IMR-90 (cell line): Measurements from ENCODE around the gene MAP2K5. TPM values are rescaled to one million over a fixed set of nuclear protein-coding genes. Genes with fewer than 3 reads are reported as not detected.

Experiments
- ATAC-seq: fragments of 200-7000 bp; cut with Tn5 transposase; 2 replicates; pipeline ENCODE4 v1.9.1; 2020; ENCODE audit warnings: low read depth, mild to moderate bottlenecking, moderate library complexity
- BruUV-seq: library from RNA; stranded (reverse); fragments of 400-500 nt; replicated peaks from 2 replicates; lab custom pipeline; 2021; lab: Mats Ljungman, UMichigan
- CTCF ChIA-PET: fragments of 300-600 bp; formaldehyde crosslinking; extraction: SDS; loops from one replicate; lab custom pipeline; 2021; ENCODE audit warnings: antibody characterized with exemption; lab: Yijun Ruan, JAX
- POLR2A ChIA-PET: fragments of 300-600 bp; sonication (Branson Sonifier 250); formaldehyde crosslinking; loops from one replicate; lab custom pipeline; 2022; ENCODE audit warnings: antibody characterized with exemption; ENCODE audit not compliant: unreplicated experiment; lab: Charles Lee
- DNase-seq: peaks from one replicate; pipeline ENCODE4 v3.0.0; 2013
- H2AFZ ChIP-seq: replicated peaks from 2 replicates; pipeline ENCODE3; 2013; ENCODE audit warnings: low read length, mild to moderate bottlenecking; ENCODE audit not compliant: poor library complexity
- H2AK5ac ChIP-seq: 2 replicates; pipeline ENCODE4 v1.6.1; 2013; ENCODE audit warnings: low read depth, low read length, inconsistent platforms
- H2AK9ac ChIP-seq: replicated peaks from 2 replicates; pipeline ENCODE3; 2013; ENCODE audit warnings: mild to moderate bottlenecking, low read depth, low read length, moderate library complexity; ENCODE audit not compliant: poor library complexity
- H2BK120ac ChIP-seq: 2 replicates; pipeline ENCODE4 v1.6.1; 2013; ENCODE audit warnings: low read depth, low read length, inconsistent platforms
- H2BK15ac ChIP-seq: 3 replicates; pipeline ENCODE4 v1.6.1; 2013; ENCODE audit warnings: low read depth, low read length, inconsistent platforms
- H2BK20ac ChIP-seq: 2 replicates; pipeline ENCODE4 v1.6.1; 2013; ENCODE audit warnings: low read depth, mild to moderate bottlenecking, inconsistent platforms, low read length, moderate library complexity
- H2BK5ac ChIP-seq: 2 replicates; pipeline ENCODE4 v1.6.1; 2013; ENCODE audit warnings: mild to moderate bottlenecking, low read depth, low read length, inconsistent platforms; ENCODE audit not compliant: poor library complexity, severe bottlenecking
- H3K14ac ChIP-seq: replicated peaks from 2 replicates; pipeline ENCODE4 v1.6.1; 2013; ENCODE audit warnings: low read depth, low read length, inconsistent platforms
- H3K18ac ChIP-seq: 2 replicates; pipeline ENCODE4 v1.6.1; 2013; ENCODE audit warnings: low read depth, low read length, control low read depth
- H3K23ac ChIP-seq: 2 replicates; pipeline ENCODE4 v1.6.1; 2013; ENCODE audit warnings: low read depth, low read length, inconsistent platforms
- H3K27ac ChIP-seq: 2 replicates; pipeline ENCODE4 v1.5.1; 2013; ENCODE audit warnings: mild to moderate bottlenecking, control low read depth, low read length; ENCODE audit not compliant: insufficient read depth
- H3K27me3 ChIP-seq: 2 replicates; pipeline ENCODE4 v1.6.1; 2013; ENCODE audit warnings: low read length; ENCODE audit not compliant: control insufficient read depth, insufficient read depth
- H3K36me3 ChIP-seq: 2 replicates; pipeline ENCODE4 v1.6.1; 2013; ENCODE audit warnings: low read length, mixed read lengths; ENCODE audit not compliant: control insufficient read depth, insufficient read depth
- H3K4ac ChIP-seq: 2 replicates; pipeline ENCODE4 v1.6.1; 2013; ENCODE audit warnings: low read depth, low read length, inconsistent platforms
- H3K4me1 ChIP-seq: 2 replicates; pipeline ENCODE4 v1.6.1; 2013; ENCODE audit warnings: low read length, mixed read lengths; ENCODE audit not compliant: control insufficient read depth, insufficient read depth
- H3K4me2 ChIP-seq: 2 replicates; pipeline ENCODE4 v1.6.1; 2013; ENCODE audit warnings: low read depth, mild to moderate bottlenecking, control low read depth, low read length, moderate library complexity
- H3K4me3 ChIP-seq: 2 replicates; pipeline ENCODE4 v1.5.1; 2013; ENCODE audit warnings: low read depth, mild to moderate bottlenecking, control low read depth, low read length, moderate library complexity; ENCODE audit not compliant: insufficient read depth
- H3K56ac ChIP-seq: 2 replicates; pipeline ENCODE4 v1.6.1; 2013; ENCODE audit warnings: low read length, inconsistent platforms; ENCODE audit not compliant: insufficient read depth; ENCODE audit errors: extremely low read depth
- H3K79me1 ChIP-seq, 2 experiments: 2 replicates each; pipeline ENCODE4 v1.6.1; 2013; ENCODE audit warnings: low read length in 2 of 2, inconsistent platforms in 1 of 2, low read depth in 1 of 2
- H3K9ac ChIP-seq: 2 replicates; pipeline ENCODE4 v1.6.1; 2013; ENCODE audit warnings: low read depth, low read length, control low read depth
- H3K9me1 ChIP-seq: 2 replicates; pipeline ENCODE4 v1.6.1; 2013; ENCODE audit warnings: low read length, inconsistent platforms; ENCODE audit not compliant: insufficient read depth
- H3K9me3 ChIP-seq: 2 replicates; pipeline ENCODE4 v1.6.1; 2013; ENCODE audit warnings: low read length; ENCODE audit not compliant: control insufficient read depth, insufficient read depth
- H4K20me1 ChIP-seq: 2 replicates; pipeline ENCODE4 v1.6.1; 2013; ENCODE audit warnings: low read length, inconsistent platforms; ENCODE audit not compliant: insufficient read depth
- H4K5ac ChIP-seq: 2 replicates; pipeline ENCODE4 v1.6.1; 2013; ENCODE audit warnings: mild to moderate bottlenecking, low read depth, low read length, control low read depth
- H4K8ac ChIP-seq, 2 experiments: 2 replicates each; pipeline ENCODE4 v1.6.1; 2013; ENCODE audit warnings: low read depth in 2 of 2, low read length in 2 of 2, control low read depth in 1 of 2, inconsistent platforms in 1 of 2
- H4K91ac ChIP-seq: 2 replicates; pipeline ENCODE4 v1.6.1; 2013; ENCODE audit warnings: low read depth, low read length, inconsistent platforms; ENCODE audit not compliant: insufficient read depth
- BHLHE40 ChIP-seq: fragments of 150-350 bp; IDR thresholded peaks from 2 replicates; pipeline ENCODE4 v1.6.1; 2016; ENCODE audit warnings: mild to moderate bottlenecking, low read depth, low read length
- CEBPB ChIP-seq: IDR thresholded peaks from 2 replicates; pipeline ENCODE4 v1.6.1; 2012; ENCODE audit warnings: low read depth, low read length, improper control_type of control experiment
- CHD1 ChIP-seq: IDR thresholded peaks from 2 replicates; pipeline ENCODE4 v1.6.1; 2012; ENCODE audit warnings: low read depth, low read length, improper control_type of control experiment
- CTCF ChIP-seq: conservative IDR thresholded peaks from 2 replicates; pipeline ENCODE4 v1.5.1; 2012; ENCODE audit warnings: mild to moderate bottlenecking, low read depth, low read length, improper control_type of control experiment
- ELK1 ChIP-seq: fragments of 150-350 bp; IDR thresholded peaks from 2 replicates; pipeline ENCODE4 v1.6.1; 2016; ENCODE audit warnings: low read depth, mild to moderate bottlenecking, low read length, moderate library complexity, borderline replicate concordance
- FOS ChIP-seq: fragments of 150-350 bp; IDR thresholded peaks from 2 replicates; pipeline ENCODE4 v1.6.1; 2016; ENCODE audit warnings: low read depth, low read length
- MAFK ChIP-seq: IDR thresholded peaks from 2 replicates; pipeline ENCODE4 v1.6.1; 2012; ENCODE audit warnings: low read depth, low read length, improper control_type of control experiment
- MAZ ChIP-seq: IDR thresholded peaks from 2 replicates; pipeline ENCODE4 v1.6.1; 2012; ENCODE audit warnings: low read depth, mild to moderate bottlenecking, low read length, improper control_type of control experiment, moderate library complexity, borderline replicate concordance
- MXI1 ChIP-seq: IDR thresholded peaks from 2 replicates; pipeline ENCODE4 v1.6.1; 2012; ENCODE audit warnings: low read depth, mild to moderate bottlenecking, low read length, moderate library complexity, borderline replicate concordance
- NFE2L2 ChIP-seq: fragments of 150-350 bp; IDR thresholded peaks from 2 replicates; pipeline ENCODE4 v1.6.1; 2016; ENCODE audit warnings: low read depth, mild to moderate bottlenecking, low read length
- POLR2A ChIP-seq: IDR thresholded peaks from 2 replicates; pipeline ENCODE4 v1.6.1; 2012; ENCODE audit warnings: mild to moderate bottlenecking, low read depth, low read length
- RAD21 ChIP-seq: IDR thresholded peaks from 2 replicates; pipeline ENCODE4 v1.6.1; 2012; ENCODE audit warnings: low read length, improper control_type of control experiment
- RCOR1 ChIP-seq: IDR thresholded peaks from 2 replicates; pipeline ENCODE4 v1.6.1; 2012; ENCODE audit warnings: mild to moderate bottlenecking, low read length, improper control_type of control experiment; ENCODE audit not compliant: insufficient replicate concordance
- RFX5 ChIP-seq: IDR thresholded peaks from 2 replicates; pipeline ENCODE4 v1.8.0; 2012; ENCODE audit warnings: low read depth, mild to moderate bottlenecking, low read length, moderate library complexity
- SMC3 ChIP-seq: fragments of 150-350 bp; IDR thresholded peaks from 2 replicates; pipeline ENCODE4 v1.6.1; 2016; ENCODE audit warnings: low read depth, mild to moderate bottlenecking, antibody characterized with exemption, low read length, moderate library complexity
- USF2 ChIP-seq: fragments of 150-350 bp; IDR thresholded peaks from 2 replicates; pipeline ENCODE4 v1.6.1; 2017; ENCODE audit warnings: mild to moderate bottlenecking, antibody characterized with exemption, low read length, low read depth
- WGBS, 2 experiments: methylation state at CpG; one replicate each; pipeline versions ENCODE4 v1.1.5 to v1.1.7; 2013; ENCODE audit warnings: missing lambda C conversion rate in 2 of 2; ENCODE audit not compliant: insufficient read length in 1 of 2; ENCODE audit errors: extremely low coverage in 2 of 2; 5-methylcytosine and 5-hydroxymethylcytosine counted together
- dilution Hi-C: fragments of 300-500 bp; cut with HindIII; formaldehyde crosslinking; loops from one replicate; pipeline ENCODE4 v1.14.3; 2018; ENCODE audit warnings: low sequenced_read_pairs; ENCODE audit not compliant: unreplicated experiment
- in situ Hi-C: fragments of 300-500 bp; cut with MboI; formaldehyde crosslinking; loops from 3 replicates; pipeline ENCODE4 v1.14.3; 2019; ENCODE audit warnings: low sequenced_read_pairs, inconsistent platforms, mixed read lengths
- intact Hi-C: fragments of 100-400 bp; cut with micrococcal nuclease; formaldehyde crosslinking; loops from 2 replicates; pipeline ENCODE4 v1.10.0; 2022
- polyA plus RNA-seq, 3 experiments: library from polyadenylated mRNA; depleted of rRNA; stranded (reverse); fragments of >200 nt; gene quantifications; 2 replicates each; pipeline ENCODE4 v1.2.3, GENCODE V29; 2012; ENCODE audit warnings: low replicate concordance in 1 of 3
- total RNA-seq: library from RNA; depleted of rRNA; stranded (reverse); fragments of >200 nt; gene quantifications from 2 replicates; pipeline ENCODE4 v1.2.3, GENCODE V29; 2012

The MAP2K5 gene
- total and polyA plus RNA-seq, 2 of the 4 experiments (the other 2 are of a cell fraction) = 1.6 to 6.1 TPM

- H3K18ac ChIP-seq = no peak overlapping the region
- H4K91ac ChIP-seq = no peak overlapping the region
- ChIA-PET CTCF (no interaction called here), POLR2A (no interaction called here)
- no peak overlapping the region for H2AK5ac ChIP-seq
- no peaks in the 10 kb centered on the region for H3K27me3 ChIP-seq
- H3K27ac ChIP-seq = no peak overlapping the region
- H3K9me3 ChIP-seq = no peaks in the 10 kb centered on the region
- intact Hi-C loops (no loop called here), dilution Hi-C loops (no loop called here), in situ Hi-C loops (no loop called here)
- no peak overlapping the region for H3K23ac ChIP-seq
- H3K4me2 ChIP-seq = no peak overlapping the region
- WGBS, 2 experiments = no CpG with 5 or more reads among the region's 3 CpGs
- no peak overlapping the region for H4K8ac ChIP-seq
- peaks cover 5% of the 10 kb centered on the region; the same call in 1 of the 2 replicates for H3K9me1 ChIP-seq
- H2BK120ac ChIP-seq = no peak overlapping the region
- DNase-seq = no peak
- no peak overlapping the region for H3K4ac ChIP-seq
- no peak overlapping the region for H2BK5ac ChIP-seq
- H4K20me1 ChIP-seq = no peaks in the 10 kb centered on the region; the same call in 1 of the 2 replicates
- H2AK9ac ChIP-seq = no peak overlapping the region
- H3K36me3 ChIP-seq = no peaks in the 10 kb centered on the region
- H2BK20ac ChIP-seq = no peak overlapping the region
- no peak overlapping the region for H2AFZ ChIP-seq
- H3K9ac ChIP-seq = no peak overlapping the region
- no peak overlapping the region for H4K5ac ChIP-seq
- H3K4me1 ChIP-seq = peaks cover 2% of the 10 kb centered on the region; the same call in 1 of the 2 replicates
- no TSS peak for BruUV-seq
- H3K79me1 ChIP-seq = no peaks in the 10 kb centered on the region
- H3K56ac ChIP-seq = no peak overlapping the region
- H3K14ac ChIP-seq = no peak overlapping the region
- no peak overlapping the region for H3K4me3 ChIP-seq
- ATAC-seq = no peak
- H2BK15ac ChIP-seq = no peak overlapping the region
- TF ChIP-seq ELK1 = no peak
- no peak for TF ChIP-seq BHLHE40
- TF ChIP-seq SMC3 = no peak
- TF ChIP-seq USF2 = no peak
- TF ChIP-seq FOS = no peak
- no peak for TF ChIP-seq CHD1
- TF ChIP-seq RAD21 = no peak
- no peak for TF ChIP-seq MAZ
- TF ChIP-seq RCOR1 = no peak
- TF ChIP-seq MXI1 = no peak
- no peak for TF ChIP-seq CTCF
- TF ChIP-seq NFE2L2 = no peak
- TF ChIP-seq CEBPB = no peak
- TF ChIP-seq POLR2A = no peak
- no peak for TF ChIP-seq RFX5
- TF ChIP-seq MAFK = no peak
Measured at GRCh38 chr15:67775998-67776397, 233.5 kb downstream of the MAP2K5 start.
